Stimulated activated effector memory CD8-positive, alpha-beta T cell treated with anti-CD3 and anti-CD28 coated beads, Interleukin-12 subunit alpha, Interleukin-12 subunit beta, amount 100 ng/mL, for 72 hours (primary cell): ENCODE measurements around the gene ARHGEF16.

Experiments used
- ATAC-seq: fragments of 150-1000 bp; cut with Tn5 transposase; 2 replicates; pipeline ENCODE4 v1.10.0; 2021
- DNase-seq, 2 donors: peaks; one replicate each; pipeline ENCODE4 v3.0.0; 2021 to 2022; ENCODE audit warnings: low spot score in 2 of 2
- H3K27ac Mint-ChIP-seq: one replicate; pipeline ENCODE4 v1.8.0; 2022; ENCODE audit warnings: mild to moderate bottlenecking, mixed read lengths
- H3K36me3 Mint-ChIP-seq: one replicate; pipeline ENCODE4 v1.8.0; 2022; ENCODE audit warnings: mild to moderate bottlenecking, mixed read lengths
- H3K4me1 Mint-ChIP-seq: one replicate; pipeline ENCODE4 v1.8.0; 2022; ENCODE audit warnings: mixed read lengths
- H3K4me3 Mint-ChIP-seq: one replicate; pipeline ENCODE4 v1.8.0; 2022; ENCODE audit warnings: mild to moderate bottlenecking, mixed read lengths
- H3K9me3 Mint-ChIP-seq: one replicate; pipeline ENCODE4 v1.8.0; 2022; ENCODE audit warnings: mixed read lengths

Gene ARHGEF16

DNA sequence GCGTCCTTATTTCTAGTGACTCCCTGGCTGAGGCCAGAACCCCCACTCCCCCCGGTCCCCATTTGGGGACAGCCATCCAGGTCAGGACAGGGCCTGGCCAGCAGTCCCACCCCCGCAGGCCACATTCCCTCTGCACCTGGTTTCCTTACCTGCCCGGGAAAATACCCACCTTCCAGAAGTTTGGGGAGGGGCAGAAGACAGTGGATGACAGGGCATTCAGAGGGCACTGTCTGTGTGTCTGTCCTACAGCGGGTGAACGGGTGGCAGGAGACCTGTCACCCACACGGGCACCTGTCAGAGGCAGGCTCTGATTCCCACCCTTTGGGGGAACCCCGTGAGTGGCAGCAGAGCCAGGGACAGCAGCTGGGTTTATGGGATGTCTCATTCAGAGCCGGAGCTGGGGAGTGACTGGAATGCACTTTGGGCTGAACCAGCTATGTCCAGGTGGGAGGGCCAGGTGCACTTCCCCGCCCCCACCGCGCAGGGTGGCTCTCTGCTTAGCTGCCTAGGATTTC is 2.0 kb downstream of the ARHGEF16 start:
- Mint-ChIP-seq H3K9me3 (no peaks in the 10 kb centered on the region), H3K27ac (no peak overlapping the region), H3K4me3 (no peak overlapping the region), H3K4me1 (no peaks in the 10 kb centered on the region), H3K36me3 (no peaks in the 10 kb centered on the region)
- DNase-seq (no peak), ATAC-seq (no peak)

DNA sequence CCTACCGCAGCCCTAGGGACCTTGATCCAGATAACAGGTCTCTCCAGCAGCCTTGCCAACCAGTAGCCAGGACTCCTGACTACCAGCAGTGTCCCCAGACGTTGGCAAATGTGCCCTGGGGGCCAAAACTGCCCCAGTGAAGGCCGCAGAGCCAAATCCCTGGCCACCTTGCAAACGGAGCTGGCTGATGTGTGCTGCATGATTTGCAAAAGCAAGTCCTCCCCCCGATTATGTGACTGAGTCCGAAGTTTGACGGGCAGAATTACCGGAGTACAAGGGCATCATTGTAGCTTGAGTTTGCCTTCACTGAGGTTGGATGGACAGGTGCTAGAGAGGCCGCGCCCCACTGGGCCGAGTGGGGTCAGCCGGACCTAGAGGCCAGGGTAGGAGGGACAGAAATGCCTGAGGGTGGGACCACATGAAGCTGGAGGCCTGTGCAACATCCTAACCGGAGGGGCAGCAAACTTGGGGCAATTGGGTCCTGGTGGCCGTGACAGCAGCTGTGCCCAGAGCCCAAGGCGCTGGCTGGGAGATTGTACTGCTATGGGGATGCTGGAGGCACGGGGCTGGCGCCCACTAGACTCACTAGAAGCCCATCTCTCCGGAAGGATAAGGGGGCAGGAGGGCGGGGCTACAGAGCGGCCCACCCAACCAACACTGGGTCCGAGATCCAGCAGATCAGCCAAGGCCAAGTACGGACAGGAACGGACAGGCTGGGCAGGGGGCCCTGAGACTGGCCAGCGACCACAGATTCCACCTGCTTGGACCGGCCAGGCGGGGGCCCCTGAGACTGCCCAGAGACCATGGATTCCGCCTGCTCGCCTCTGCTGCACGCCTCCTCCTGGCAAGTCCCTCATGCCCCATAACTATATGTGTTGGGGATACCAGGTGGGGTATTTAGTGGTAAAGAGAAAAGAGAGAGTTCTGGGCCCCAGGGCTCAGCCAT is 2.8 kb downstream of the ARHGEF16 start:
- Mint-ChIP-seq H3K36me3 (no peaks in the 10 kb centered on the region), H3K4me1 (no peaks in the 10 kb centered on the region), H3K4me3 (no peak overlapping the region), H3K27ac (no peak overlapping the region), H3K9me3 (no peaks in the 10 kb centered on the region)
- DNase-seq = no peak
- no peak for ATAC-seq

DNA sequence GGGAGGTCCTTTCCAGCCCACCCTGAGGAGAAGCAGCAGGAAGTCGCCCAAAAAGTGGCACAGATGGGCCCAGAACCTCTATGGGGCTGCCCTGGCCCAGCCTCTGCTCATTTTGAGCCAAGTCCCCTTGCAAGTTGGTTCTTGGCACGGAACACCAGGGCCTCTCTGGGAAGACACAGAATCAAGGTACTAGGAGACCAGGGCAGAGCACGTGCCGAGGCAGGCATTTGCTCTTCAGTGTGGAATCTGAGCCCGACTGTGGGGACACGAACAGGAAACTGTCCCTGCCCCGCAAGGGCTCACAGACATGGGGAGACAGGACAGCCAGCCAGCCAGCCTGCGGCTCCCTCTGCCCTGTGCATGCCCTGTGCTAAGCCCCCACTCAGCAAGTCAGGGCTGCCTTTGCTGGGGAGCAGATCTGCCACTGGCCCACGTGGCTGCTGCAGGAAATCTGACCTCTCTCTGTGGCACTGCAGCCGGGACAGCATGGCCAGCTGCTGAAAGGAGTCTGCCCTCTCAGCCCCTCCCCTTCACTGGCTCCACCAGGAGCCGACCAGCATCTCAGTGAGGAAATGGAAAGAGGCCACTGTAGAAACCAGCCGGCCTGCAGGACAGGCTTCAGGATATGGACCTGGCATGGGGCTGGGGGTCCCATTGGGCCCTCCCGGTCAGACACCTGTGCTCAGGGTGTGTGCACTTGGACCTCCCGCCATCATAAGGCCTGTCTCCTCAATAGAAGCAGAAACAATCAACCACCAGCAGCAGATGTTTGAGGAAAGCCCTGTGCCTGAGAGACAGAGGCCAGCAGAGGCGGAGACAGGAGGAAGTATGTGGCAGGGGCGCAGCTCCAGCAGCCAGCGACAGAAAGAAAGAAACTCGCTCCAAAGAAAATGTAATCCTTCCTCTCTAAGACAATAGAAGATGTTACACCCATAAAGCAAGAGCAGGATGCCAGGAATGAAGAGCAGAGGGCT is 3.7 kb downstream of the ARHGEF16 start:
- Mint-ChIP-seq H3K4me3 (no peak overlapping the region), H3K4me1 (no peaks in the 10 kb centered on the region), H3K36me3 (no peaks in the 10 kb centered on the region), H3K9me3 (no peaks in the 10 kb centered on the region), H3K27ac (peak overlapping the region; percentile 39)
- no peak for DNase-seq
- ATAC-seq = no peak

DNA sequence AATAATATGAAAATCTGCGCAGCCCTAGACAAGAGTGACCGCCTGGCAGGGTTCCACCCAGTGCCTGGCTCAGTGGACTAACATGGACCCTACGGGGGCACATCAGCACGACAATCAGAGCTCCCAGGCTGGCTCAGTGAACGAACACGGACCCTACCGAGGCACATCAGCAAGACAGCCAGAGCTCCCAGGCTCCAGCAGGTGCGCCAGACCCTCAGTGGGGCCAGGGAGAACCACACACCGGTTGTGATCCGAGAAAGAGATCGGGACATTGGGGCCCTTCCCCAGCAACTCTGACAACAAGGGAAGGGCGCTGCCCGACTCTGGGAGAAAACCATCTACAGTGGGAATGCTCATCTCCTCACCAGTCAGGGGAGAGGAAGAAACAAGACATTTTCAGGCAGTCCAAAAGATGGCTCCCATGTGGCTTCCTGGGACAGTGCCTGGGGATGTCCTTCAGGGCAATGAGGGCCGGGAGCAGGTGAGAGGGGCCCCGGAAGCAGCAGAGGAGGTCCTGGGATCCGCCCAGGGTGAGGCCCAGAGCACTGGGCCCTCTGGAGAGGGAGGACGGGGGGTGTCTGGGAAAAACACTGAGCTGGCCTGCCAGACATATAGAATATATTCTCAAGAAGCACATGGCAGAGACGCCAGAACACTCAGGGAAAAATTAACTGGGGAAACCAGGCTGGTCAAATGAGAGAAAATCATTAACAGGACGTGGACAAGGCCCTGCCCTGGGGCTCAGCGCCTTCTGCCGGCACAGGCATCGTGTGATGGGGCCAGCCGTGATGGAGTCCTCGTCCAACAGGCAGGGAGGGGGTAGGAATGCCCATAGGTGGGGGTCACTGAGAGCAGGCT is 4.8 kb downstream of the ARHGEF16 start:
- H3K9me3 Mint-ChIP-seq = no peaks in the 10 kb centered on the region
- H3K4me3 Mint-ChIP-seq = no peak overlapping the region
- no peaks in the 10 kb centered on the region for H3K4me1 Mint-ChIP-seq
- no peaks in the 10 kb centered on the region for H3K36me3 Mint-ChIP-seq
- no peak for DNase-seq
- H3K27ac Mint-ChIP-seq = peak overlapping the region; percentile 39
- no peak for ATAC-seq

DNA sequence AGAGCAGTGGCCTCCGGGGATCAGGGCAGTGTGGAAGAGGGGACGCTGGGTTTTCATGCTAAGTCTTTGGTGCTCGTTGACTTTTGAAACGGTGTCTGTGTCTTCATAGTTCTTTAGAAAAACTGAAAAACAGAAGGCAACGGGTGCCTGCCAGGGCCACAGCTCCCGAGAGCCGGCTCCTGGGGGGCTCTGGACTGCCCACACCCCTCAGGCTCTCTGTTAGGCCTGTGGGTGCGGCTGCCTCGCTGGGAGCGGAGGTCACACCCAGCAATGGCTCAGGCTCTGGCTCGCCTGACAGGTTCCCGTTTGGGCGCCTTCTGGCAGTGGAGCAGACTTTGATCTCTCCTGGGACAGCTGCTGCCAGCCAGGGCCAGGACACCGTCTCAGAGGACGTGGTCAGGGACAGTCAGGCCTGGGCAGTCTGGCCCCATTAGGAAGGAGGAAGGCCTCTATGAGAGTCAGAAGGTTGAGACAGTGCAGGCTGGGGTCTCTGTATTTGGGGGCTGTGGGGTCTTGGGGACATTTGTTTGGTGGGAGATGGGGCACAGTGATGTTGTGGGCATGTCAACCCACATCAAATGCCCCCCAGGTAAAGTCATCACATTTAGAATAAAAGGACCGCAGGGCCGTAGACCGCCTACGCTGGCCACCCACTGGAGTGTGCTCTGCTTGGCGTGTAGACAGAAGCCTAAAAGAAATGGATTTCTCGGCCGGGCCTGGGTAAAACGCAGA is 5.6 kb downstream of the ARHGEF16 start:
- Mint-ChIP-seq H3K4me3 (no peak overlapping the region), H3K4me1 (no peaks in the 10 kb centered on the region), H3K27ac (no peak overlapping the region), H3K9me3 (no peaks in the 10 kb centered on the region), H3K36me3 (no peaks in the 10 kb centered on the region)
- ATAC-seq (no peak), DNase-seq (no peak)

DNA sequence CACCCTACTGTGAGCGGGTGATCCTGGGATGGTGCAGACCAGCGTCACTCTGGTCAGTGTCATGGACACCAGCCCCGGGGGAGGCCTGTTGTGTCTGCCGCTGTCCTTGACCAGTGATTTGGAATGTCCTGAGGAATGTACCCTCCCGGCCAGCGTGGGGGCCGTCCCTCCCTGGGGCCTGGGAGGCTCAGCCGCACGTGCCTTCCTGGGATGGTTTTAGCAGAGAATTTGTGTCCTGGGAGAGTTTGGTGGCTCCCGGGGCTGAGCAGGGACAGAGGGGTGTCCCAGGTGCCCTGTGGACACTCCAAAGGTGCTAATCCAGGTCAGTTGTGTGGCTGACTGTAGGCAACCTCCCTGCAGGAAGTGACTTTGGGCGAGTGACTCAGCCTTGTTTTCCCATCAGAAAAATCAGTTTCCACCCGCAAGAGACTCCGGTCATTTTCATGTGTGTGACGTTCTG is 6.2 kb downstream of the ARHGEF16 start:
- Mint-ChIP-seq H3K4me1 (no peaks in the 10 kb centered on the region), H3K4me3 (no peak overlapping the region), H3K36me3 (no peaks in the 10 kb centered on the region), H3K9me3 (no peaks in the 10 kb centered on the region), H3K27ac (no peak overlapping the region)
- ATAC-seq (no peak), DNase-seq (no peak)

DNA sequence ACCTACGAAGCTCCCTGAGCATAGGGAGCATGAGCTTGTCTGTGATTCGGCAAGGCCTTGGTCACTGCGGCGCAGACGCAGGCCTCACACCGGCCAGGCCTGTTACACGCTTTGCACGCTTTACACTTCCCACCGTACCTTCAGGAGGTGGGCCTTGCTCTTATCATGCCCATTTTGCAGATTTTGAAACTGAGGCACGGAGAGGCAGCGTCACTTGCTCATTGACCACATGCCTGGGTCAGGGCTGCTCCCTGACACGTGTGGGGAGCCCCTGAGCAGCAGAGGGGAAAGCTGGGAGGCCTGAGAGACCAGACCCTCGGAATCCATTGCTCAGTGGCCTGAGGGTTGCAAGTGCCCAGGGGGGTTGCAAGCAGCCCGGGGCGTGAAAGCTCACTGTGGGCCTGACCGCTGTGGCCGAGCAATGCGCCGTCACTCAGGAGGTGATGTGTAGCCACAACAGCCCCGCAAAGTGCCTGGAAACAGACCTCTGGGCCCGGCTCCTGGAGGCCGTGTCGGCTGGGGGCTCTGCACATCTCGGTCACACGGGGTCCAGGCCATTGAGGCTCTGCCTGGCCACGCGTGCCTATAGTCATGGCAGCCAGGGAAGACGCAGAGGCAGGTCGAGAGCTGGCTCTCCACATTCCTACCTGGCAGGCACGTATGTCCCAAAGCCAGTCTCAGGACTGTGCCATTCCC is 6.9 kb downstream of the ARHGEF16 start:
- DNase-seq (no peak), ATAC-seq (no peak)
- Mint-ChIP-seq H3K4me1 (no peaks in the 10 kb centered on the region), H3K4me3 (no peak overlapping the region), H3K36me3 (no peaks in the 10 kb centered on the region), H3K9me3 (no peaks in the 10 kb centered on the region), H3K27ac (no peak overlapping the region)

DNA sequence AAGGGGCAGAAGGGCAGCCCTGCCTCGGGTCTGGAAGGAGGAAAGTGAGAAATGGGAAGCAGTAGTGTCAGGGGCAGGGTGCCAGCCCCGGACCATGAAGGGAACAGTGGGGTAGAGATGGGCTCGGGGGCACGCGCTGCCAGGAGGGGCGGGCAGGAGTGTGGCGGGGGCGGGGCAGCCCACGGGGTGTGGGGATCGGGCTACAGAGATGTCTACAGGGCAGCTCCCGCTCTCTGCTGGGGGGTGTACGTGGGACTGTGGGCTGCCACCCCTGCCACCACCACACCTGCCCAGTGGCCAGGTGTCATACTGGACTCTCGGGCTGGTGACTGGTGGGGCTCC is 7.4 kb downstream of the ARHGEF16 start:
- no peak for ATAC-seq
- DNase-seq = no peak
- no peaks in the 10 kb centered on the region for H3K9me3 Mint-ChIP-seq
- H3K4me1 Mint-ChIP-seq = no peaks in the 10 kb centered on the region
- no peak overlapping the region for H3K27ac Mint-ChIP-seq
- no peaks in the 10 kb centered on the region for H3K36me3 Mint-ChIP-seq
- no peak overlapping the region for H3K4me3 Mint-ChIP-seq

DNA sequence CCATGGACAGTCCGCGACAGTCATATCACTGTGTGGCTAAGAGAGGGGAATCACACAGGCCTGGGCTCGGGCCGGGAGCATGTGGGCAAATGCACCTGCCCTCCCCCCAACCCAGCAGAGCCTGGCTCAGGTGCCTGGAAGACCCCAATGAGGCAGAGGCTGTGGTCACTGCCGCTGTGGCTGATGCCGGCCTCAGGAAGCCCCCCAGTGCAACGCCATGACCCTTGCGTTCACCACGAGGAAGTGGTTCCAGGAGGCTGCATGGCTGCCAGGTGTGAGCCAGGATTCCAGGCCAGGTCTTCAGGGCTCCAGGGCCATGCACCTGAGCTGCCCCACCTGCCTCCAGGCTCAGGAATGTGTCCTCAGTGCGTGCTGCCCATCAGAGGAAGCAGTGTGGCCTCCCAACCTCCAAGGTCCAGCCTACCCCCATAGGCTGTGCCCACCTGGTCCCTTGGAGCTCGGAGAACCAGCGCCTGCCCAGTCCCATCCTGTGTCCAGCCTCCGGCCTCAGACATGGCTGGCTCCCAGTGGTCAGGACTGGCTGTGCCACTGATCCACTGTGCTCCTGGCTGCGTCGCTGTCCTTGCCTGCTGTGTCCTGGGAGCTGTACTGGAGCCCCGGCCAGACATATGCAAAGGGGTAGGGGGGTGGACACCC is 8.0 kb downstream of the ARHGEF16 start:
- no peak for DNase-seq
- Mint-ChIP-seq H3K27ac (no peak overlapping the region), H3K9me3 (no peaks in the 10 kb centered on the region), H3K4me1 (no peaks in the 10 kb centered on the region), H3K4me3 (no peak overlapping the region), H3K36me3 (no peaks in the 10 kb centered on the region)
- ATAC-seq = no peak

DNA sequence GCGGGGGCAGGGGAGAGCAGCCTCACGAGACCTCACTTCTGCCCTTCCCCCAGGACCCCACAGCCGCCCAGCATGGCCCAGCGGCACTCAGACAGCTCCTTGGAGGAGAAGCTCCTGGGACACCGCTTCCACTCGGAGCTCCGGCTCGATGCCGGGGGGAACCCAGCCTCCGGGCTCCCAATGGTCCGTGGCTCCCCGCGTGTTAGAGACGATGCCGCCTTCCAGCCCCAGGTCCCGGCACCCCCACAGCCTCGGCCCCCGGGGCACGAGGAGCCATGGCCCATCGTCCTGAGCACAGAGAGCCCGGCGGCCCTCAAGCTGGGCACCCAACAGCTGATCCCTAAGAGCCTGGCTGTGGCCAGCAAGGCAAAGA is 8.5 kb downstream of the ARHGEF16 start:
- Mint-ChIP-seq H3K27ac (no peak overlapping the region), H3K36me3 (no peaks in the 10 kb centered on the region), H3K9me3 (no peaks in the 10 kb centered on the region), H3K4me3 (no peak overlapping the region), H3K4me1 (no peaks in the 10 kb centered on the region)
- DNase-seq = no peak
- ATAC-seq = no peak

DNA sequence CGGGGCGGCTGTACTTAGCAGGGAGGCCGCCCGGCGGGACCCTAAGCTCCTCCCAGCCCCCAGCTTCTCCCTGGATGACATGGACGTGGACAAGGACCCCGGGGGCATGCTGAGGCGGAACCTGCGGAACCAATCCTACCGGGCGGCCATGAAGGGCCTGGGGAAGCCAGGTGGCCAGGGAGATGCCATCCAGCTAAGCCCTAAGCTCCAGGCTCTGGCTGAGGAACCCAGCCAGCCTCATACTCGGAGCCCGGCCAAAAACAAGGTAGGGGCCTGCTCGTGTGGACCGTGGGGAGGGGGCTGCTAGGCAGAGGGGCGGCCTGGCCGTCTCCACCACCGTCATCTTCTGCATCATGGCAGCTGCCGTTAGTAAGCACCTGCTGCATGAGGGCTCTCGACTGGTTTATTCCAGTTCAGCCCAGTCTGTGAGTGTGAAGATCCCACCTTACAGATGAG is 9.0 kb downstream of the ARHGEF16 start:
- H3K4me3 Mint-ChIP-seq = no peak overlapping the region
- no peaks in the 10 kb centered on the region for H3K9me3 Mint-ChIP-seq
- no peak for DNase-seq
- no peak overlapping the region for H3K27ac Mint-ChIP-seq
- ATAC-seq = no peak
- no peaks in the 10 kb centered on the region for H3K36me3 Mint-ChIP-seq
- no peaks in the 10 kb centered on the region for H3K4me1 Mint-ChIP-seq

DNA sequence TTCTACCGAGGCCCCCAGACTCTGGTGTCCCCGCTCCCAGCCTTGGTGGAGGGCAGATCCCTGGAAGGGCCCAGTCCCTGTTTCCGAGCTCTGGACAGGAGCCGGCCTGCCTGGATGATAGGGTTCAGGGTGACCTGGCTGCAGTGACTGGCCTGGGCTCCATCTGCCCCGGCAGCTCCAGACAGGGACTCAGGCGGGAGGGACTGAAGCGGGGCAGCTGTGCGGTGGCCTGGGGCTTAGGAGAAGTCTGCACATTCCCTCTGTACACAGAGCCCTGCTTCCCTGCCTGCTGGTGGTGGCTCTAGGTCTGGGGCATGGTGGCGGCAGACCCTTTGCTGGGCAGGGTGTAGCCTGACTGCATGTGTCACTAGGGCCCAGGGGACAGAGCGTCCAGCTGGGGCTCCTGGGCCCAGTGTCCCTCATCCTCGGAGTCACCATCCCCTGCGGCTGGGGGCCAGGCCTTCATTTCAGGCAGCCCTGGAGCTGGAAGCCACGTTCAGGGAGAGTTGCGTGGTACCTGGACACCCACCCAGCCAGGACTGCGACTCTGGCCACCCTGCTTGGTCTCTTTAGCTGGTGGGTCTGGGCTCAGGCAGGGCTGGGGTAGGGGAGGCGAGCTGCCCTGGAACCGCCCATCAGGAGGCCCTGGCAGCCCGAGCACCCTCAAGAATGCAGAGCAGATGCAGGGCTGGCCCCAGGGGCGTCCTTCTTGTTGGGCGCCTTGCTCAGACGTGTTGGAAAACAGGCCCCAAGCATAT is 9.6 kb downstream of the ARHGEF16 start:
- Mint-ChIP-seq H3K4me1 (no peaks in the 10 kb centered on the region), H3K9me3 (no peaks in the 10 kb centered on the region), H3K27ac (no peak overlapping the region), H3K4me3 (no peak overlapping the region), H3K36me3 (no peaks in the 10 kb centered on the region)
- DNase-seq (no peak), ATAC-seq (no peak)

DNA sequence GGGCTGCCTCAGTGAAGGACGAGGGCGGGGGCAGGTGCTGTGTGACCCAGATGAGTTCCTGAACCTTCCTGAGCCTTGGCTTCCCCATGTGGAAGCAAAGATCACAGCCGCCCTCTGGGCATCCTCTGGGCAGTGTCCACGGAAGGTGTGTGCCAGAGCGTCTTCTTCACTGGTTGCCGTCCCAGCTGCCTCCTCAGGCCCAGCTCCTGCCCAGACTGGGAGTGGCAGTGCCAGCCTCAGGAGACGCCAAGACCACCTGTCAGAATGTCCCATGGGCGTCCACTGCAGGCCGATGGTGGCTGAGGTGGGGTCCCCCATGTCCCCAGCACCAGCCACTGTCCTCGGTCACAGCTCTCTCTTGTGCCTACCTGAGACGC is 10.2 kb downstream of the ARHGEF16 start:
- no peaks in the 10 kb centered on the region for H3K36me3 Mint-ChIP-seq

More for the DNA sequence above, 10.2 kb downstream of the ARHGEF16 start:
- H3K4me3 Mint-ChIP-seq = no peak overlapping the region
- H3K27ac Mint-ChIP-seq = no peak overlapping the region
- ATAC-seq (no peak), DNase-seq (no peak)
- no peaks in the 10 kb centered on the region for H3K9me3 Mint-ChIP-seq
- no peaks in the 10 kb centered on the region for H3K4me1 Mint-ChIP-seq
